ENCODE data around the gene COPG1. TPM values are rescaled to one million over a fixed set of nuclear protein-coding genes. Genes with fewer than 3 reads are reported as not detected.

The COPG1 gene
- total and polyA plus RNA-seq, 2 of the 13 experiments (the other 11 are each of a cell fraction or from before 2014, with no cell fraction given), result 98.6 to 166 TPM

GRCh38 chr3:129278439-129278965 is 29.1 kb downstream of the COPG1 start, which contains the start of gene HMCES (continued):
- TF ChIP-seq MAX (IDR thresholded peaks at IDR 0.05) (peak; percentile 70), HHEX (CRISPR knock-in tag; IDR thresholded peaks at IDR 0.05) (no peak), HNRNPUL1 (IDR thresholded peaks at IDR 0.05; ENCODE audit: low read depth, low read length) (no peak), HNRNPH1 (optimal IDR thresholded peaks at IDR 0.05; ENCODE audit: low read depth, low read length) (peak; percentile 50), ELF1 (CRISPR knock-in tag; IDR thresholded peaks at IDR 0.05) (peak; percentile 31; the same call in 1 of the 2 replicates), HNRNPLL (IDR thresholded peaks at IDR 0.05; ENCODE audit: low read depth, low read length, poor library complexity, severe bottlenecking) (peak; percentile 41), ZNF772 (CRISPR knock-in tag; IDR thresholded peaks at IDR 0.05) (0 out of 2 replicates have a peak, but pooled peaks have one; percentile 37), ZNF569 (CRISPR knock-in tag; IDR thresholded peaks at IDR 0.05; ENCODE audit: borderline replicate concordance) (0 out of 2 replicates have a peak, but pooled peaks have one; percentile 64), ESRRA (CRISPR knock-in tag; IDR thresholded peaks at IDR 0.05; ENCODE audit: low read depth) (0 out of 2 replicates have a peak, but pooled peaks have one; percentile 41), GZF1 (CRISPR knock-in tag; IDR thresholded peaks at IDR 0.05) (no peak), TOPORS (CRISPR knock-in tag; IDR thresholded peaks at IDR 0.05) (0 out of 2 replicates have a peak, but pooled peaks have one; percentile 52), FOXO1 (CRISPR knock-in tag; IDR thresholded peaks at IDR 0.05) (peak; percentile 36; the same call in 1 of the 2 replicates), ZNF382 (CRISPR knock-in tag; IDR thresholded peaks at IDR 0.05; ENCODE audit: borderline replicate concordance) (no peak), ZC3H13 (CRISPR knock-in tag; IDR thresholded peaks at IDR 0.05) (peak; percentile 78), AGO2 (optimal IDR thresholded peaks at IDR 0.05; ENCODE audit: low read depth, low read length) (peak; percentile 99), IRX3 (CRISPR knock-in tag; IDR thresholded peaks at IDR 0.05; ENCODE audit: borderline replicate concordance, low read depth) (no peak), ATF4 (CRISPR knock-in tag; IDR thresholded peaks at IDR 0.05) (peak in 1 of 2 experiments; percentile 30; a peak in 1 of 4 replicates), ZSCAN5A (CRISPR knock-in tag; IDR thresholded peaks at IDR 0.05; ENCODE audit: borderline replicate concordance) (peak; percentile 57; the same call in 1 of the 2 replicates), ZNF605 (CRISPR knock-in tag; IDR thresholded peaks at IDR 0.05) (0 out of 2 replicates have a peak, but pooled peaks have one; percentile 25), ZBTB2 (CRISPR knock-in tag; IDR thresholded peaks at IDR 0.05; ENCODE audit: low read depth) (peak; percentile 76), RBM22 (optimal IDR thresholded peaks at IDR 0.05; ENCODE audit: low read length) (peak; percentile 92), MLXIP (CRISPR knock-in tag; IDR thresholded peaks at IDR 0.05; ENCODE audit: borderline replicate concordance) (no peak), ELF3 (CRISPR knock-in tag; IDR thresholded peaks at IDR 0.05) (peak; percentile 16; the same call in 1 of the 2 replicates)
